ENCODE measurements around the gene NRDC.

The NRDC gene, protein sequence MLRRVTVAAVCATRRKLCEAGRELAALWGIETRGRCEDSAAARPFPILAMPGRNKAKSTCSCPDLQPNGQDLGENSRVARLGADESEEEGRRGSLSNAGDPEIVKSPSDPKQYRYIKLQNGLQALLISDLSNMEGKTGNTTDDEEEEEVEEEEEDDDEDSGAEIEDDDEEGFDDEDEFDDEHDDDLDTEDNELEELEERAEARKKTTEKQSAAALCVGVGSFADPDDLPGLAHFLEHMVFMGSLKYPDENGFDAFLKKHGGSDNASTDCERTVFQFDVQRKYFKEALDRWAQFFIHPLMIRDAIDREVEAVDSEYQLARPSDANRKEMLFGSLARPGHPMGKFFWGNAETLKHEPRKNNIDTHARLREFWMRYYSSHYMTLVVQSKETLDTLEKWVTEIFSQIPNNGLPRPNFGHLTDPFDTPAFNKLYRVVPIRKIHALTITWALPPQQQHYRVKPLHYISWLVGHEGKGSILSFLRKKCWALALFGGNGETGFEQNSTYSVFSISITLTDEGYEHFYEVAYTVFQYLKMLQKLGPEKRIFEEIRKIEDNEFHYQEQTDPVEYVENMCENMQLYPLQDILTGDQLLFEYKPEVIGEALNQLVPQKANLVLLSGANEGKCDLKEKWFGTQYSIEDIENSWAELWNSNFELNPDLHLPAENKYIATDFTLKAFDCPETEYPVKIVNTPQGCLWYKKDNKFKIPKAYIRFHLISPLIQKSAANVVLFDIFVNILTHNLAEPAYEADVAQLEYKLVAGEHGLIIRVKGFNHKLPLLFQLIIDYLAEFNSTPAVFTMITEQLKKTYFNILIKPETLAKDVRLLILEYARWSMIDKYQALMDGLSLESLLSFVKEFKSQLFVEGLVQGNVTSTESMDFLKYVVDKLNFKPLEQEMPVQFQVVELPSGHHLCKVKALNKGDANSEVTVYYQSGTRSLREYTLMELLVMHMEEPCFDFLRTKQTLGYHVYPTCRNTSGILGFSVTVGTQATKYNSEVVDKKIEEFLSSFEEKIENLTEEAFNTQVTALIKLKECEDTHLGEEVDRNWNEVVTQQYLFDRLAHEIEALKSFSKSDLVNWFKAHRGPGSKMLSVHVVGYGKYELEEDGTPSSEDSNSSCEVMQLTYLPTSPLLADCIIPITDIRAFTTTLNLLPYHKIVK

DNA sequence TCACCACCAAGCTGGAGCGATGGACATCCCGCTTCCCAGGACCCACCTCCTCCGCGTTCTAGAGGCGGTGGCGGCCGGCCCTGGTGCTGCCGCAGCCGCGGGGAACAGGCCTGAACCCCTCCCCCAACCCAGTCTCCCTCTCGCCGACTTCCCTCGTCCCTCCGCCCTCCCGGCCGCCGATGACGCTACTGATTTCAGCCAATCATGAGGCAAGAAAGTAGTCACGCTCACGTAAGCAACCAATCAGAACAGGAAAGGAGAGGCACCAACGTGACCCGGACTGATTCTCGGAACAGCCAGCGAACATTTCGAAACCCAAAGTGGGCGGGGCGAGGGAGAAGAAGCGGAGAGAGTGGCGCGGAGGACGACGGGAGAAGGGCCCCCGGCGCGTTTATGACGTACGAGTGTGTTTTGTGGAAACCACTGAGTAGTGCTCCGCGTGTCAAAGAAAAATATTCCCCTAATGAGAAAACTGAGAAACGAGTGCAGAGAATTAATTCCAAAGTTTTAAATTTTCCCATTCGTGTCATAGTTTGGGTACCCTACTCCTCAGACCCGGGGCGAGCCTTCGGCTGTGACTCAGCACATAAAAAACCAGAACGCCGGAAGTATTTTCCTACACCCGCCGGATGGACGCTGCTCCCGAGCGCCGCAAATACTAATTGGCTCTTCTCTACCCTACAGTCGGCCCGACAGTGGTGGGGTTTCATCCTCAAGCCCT, at the start of gene NRDC:
NRDC (minus strand) TSS at position 112 of the 721 bp plus-strand sequence. CDS start 112 bp downstream, outside the sequence.
- peak; percentile 100 for DNase-seq

DNA sequence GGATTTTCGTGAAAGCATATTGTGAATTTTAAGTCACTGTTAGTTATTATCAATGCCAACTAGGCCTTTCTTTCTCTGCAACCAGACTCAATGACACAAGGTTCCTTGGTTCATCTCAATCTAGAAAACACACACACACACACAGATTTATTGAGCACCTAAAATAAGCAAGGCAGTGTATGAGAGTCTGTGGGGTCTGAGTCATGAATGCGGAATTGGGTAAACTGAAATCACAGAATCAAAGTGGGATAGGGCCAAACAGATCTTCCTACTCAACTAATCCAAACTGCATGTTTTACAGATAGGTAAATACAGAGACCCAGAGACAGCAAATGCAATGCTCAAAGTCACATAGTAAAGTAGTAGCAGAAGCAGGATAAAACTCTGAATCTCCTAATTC, 48.5 kb upstream of the NRDC start:
- no peak for DNase-seq

DNA sequence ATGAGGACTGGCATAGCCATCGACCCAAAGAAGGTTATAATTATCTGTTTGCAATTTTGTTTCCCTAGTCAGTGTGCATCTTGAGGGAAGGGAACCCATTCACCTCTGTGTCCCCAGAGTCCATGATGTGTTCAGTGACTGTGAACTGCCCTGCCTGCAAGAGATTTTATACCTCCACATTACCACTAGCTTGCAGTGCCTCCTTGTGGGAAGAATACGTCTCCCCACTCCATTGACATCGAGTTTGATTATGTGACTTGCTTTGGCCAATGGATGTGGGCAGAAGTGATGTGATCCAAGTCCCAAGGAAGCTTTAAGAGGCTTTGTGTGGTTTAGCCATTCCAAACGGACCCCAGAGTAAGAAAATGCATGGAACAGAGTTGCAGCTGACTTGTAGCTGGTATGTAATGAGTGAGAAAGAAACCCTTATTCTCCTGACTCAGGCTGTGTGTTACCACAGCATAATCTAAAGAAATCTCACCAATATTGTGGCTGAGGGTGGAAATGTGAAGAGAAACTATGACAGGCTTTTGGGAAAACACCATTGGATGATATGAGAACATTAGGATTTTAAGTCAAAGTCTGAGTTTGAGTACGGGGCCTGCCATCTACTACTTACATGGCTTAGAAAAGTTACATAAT, 47.8 kb upstream of the NRDC start:
- DNase-seq, result peak in 1 of 3 experiments; percentile 20

DNA sequence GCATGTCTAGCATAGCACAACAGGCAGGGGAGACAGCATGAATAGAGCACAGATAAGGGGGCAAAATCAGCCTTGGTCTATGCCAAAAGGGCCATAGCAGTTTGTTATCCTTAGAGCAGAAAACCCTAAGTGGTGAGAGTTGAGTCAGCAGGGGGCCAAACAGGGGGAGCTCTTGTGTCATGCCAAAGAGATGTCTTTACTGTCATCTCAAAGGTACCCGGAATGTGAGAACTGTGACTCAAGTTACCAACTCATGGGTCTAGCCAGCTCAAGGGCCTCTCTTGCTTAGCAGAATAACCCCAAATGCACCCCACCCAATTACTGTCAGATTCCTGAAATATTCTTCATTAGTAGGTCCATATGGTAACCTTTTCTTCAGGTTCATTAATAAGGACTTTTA, 45.9 kb upstream of the NRDC start:
- DNase-seq, result no peak

DNA sequence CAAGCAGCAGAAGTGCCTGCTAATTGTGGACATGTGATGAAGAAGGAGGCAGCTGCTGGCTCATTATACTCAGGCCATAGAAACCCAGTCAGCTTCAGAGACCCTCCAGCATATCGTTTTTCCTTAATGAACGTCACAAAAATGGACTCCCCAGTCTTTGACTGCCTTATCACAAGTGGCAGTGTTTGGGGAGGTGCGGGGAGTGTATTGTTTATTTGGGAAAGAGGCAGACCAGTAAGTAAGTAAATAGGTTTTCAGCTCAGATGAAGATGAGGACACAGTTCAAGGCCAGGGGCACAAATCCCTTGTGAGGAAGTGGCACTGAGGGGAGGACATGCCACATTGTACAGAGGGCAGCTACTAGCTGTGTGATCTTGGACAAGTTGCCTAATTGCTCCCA, 43.5 kb upstream of the NRDC start:
- peak in 2 of 3 experiments; percentile 29 to 76 for DNase-seq

GRCh38 chr1:51920130-51920529, 41.6 kb upstream of the NRDC start:
- DNase-seq, result peak in 1 of 3 experiments; percentile 32

- DNase-seq, result no peak
Measured at GRCh38 chr1:51919684-51920083, 41.2 kb upstream of the NRDC start.

DNA sequence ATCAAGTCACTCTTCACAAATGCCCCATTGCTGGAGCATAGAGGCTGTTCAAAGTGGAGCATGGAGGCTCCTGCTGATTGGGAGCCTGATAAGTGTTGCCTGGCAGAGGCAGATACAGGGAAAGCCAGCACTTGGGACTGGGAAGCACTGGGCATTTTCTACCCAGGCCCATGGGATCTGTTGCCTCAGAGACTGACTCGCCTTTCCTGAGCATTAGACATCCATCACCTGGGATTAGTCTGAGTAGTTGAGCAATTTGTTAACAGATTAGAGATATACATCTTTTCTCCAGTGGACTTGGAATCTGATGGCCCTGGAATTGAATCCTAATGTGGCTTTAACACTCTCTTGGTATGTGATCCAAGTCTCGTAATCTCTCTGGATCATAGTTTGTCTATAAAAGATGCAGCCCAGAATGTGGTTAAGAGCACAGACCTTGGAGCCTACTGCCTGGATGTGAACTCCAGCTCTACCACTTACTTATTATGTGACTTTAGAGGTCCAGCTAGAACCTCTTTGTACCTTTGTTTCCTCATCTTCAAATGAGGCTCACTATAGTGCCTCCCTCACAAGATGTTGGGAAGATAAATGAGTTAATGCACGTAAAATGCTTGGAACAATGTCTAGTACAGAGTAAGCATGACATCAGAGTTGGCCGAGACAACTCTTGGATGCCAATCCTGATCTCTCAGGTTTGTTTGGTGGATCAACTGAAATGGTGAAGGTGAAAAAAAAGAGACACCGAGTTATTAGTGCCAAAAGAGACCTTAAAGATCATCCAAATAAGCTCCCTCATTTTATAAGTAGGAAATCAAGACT, 38.3 kb upstream of the NRDC start:
- no peak for DNase-seq

GRCh38 chr1:51915951-51916350, 37.4 kb upstream of the NRDC start:
- DNase-seq, result peak in 2 of 3 experiments; percentile 38 to 85

- DNase-seq, result no peak
Measured at GRCh38 chr1:51912881-51913280, 34.4 kb upstream of the NRDC start.

GRCh38 chr1:51910221-51911000, 31.9 kb upstream of the NRDC start:
- no peak for DNase-seq

GRCh38 chr1:51908499-51908898, 30.0 kb upstream of the NRDC start:
- no peak for DNase-seq

- no peak for DNase-seq
Measured at GRCh38 chr1:51907079-51907702, 28.7 kb upstream of the NRDC start.

- DNase-seq, result no peak
Measured at GRCh38 chr1:51906306-51907078, 28.0 kb upstream of the NRDC start.

DNA sequence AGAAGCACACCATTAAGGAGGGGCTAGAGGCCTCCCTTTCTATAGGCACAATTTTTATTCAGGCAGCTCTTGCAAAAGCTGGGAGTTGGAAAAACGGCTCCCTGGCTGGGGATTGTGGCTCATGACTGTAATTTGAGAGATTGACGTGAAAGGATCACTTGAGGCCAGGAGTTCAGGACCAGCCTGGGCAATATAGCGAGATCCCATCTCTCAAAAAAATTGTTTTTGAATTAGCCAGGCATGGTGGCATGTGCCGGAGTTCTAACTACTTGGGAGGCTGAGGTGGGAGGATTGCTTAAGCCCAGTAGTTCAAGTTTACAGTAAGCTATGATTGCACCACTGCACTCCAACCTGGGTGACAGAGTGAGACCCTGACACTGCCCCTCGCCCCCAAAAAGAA, 23.9 kb upstream of the NRDC start:
- DNase-seq, result no peak

DNA sequence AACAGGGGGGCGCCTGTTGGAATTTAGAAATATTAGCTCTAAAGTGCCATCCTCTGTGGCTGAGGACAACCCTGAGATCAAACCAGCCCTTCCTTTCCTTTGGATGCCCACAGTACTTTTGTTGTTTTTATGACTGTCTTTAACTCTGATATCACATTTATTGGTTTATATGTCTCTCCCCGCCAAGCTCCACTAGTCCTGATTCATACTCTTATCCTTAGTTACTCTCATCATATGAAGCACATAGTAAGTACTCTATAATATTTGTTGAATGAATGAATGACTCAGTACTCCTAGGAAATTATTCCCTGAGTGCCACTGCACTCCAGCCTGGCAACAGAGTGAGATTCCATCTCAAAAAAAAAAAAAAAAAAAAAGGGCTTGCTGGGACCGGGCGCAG, 22.6 kb upstream of the NRDC start:
- no peak for DNase-seq

DNA sequence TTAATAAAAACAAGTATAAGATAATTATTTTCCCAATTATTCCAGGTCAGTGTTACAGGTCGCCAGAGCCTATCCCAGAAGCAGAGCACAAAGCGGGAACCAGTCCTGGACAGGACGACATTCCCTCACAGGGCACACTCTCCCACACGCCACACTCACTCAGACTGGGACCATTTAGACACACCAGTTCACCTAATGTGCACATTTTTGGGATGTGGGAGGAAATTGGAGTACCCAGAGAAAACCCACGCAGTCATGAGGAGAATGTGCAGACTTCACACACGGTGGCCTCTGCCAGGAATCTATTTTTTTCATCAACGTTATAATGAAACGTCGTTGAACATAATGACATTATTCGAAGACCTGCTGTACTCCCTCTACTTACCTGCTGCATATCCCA, 20.5 kb upstream of the NRDC start:
- DNase-seq, result no peak

DNA sequence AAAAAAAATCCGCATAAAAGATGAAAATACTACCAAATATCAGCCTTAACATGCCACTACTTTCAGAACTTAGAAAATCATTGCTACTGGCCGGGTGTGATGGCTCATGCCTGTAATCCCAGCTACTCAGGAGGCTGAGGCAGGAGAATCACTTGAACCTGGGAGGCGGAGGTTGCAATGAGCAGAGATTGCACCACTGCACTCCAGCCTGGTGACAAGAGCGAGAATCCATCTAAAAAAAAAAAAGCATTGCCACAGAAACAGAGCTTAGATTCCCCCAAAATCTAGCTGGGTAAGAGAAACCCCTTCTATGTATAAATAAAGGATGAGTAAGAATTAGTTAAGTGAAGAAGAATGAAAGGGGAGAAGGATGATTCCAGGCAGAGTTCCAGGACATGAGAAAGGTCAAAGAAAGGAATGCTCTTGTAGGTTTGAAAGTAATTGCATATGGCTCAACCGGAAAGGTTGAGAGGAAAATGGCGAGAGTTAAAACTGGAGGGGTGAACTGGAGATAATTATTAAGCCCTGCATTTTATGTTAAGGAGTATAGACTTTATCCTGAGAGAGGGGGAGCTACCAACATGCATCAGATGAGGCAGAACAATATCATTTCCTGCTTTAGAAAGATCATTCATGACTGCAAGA, 19.7 kb upstream of the NRDC start:
- no peak for DNase-seq

DNA sequence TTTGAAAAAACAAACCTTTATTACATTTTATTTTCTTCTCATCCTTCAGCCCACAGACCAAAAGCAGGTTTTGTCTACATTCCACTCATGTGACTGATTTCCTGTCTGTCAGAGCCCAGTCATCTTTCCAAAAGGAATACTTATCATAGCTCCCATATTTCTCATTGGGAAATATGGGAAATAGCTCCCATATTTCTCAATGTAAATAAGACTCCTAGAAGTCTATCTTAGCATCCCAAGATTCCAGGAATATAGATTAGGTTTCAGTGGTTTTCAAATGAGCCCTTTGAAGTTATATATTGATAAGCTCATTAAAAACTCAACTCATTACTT, 19.1 kb upstream of the NRDC start:
- DNase-seq, result no peak

All from NCI-H1417 (cell line).